HUES48 (cell line): Measurements from ENCODE around the gene NOS3.

ENCODE experiments used
- H3K27ac ChIP-seq: one replicate; pipeline ENCODE4 v1.7.0; 2013; ENCODE audit warnings: low read depth, low read length, inconsistent platforms
- H3K27me3 ChIP-seq: 2 replicates; pipeline ENCODE4 v1.6.1; 2013; ENCODE audit warnings: mild to moderate bottlenecking, low read length; ENCODE audit not compliant: control insufficient read depth, insufficient read depth
- H3K36me3 ChIP-seq: 2 replicates; pipeline ENCODE4 v1.6.1; 2013; ENCODE audit warnings: low read length; ENCODE audit not compliant: control insufficient read depth, insufficient read depth
- H3K4me1 ChIP-seq: 2 replicates; pipeline ENCODE4 v1.6.1; 2013; ENCODE audit warnings: mild to moderate bottlenecking, low read length; ENCODE audit not compliant: control insufficient read depth, insufficient read depth
- H3K4me3 ChIP-seq: 2 replicates; pipeline ENCODE4 v1.5.1; 2013; ENCODE audit warnings: mild to moderate bottlenecking, low read depth, low read length
- H3K9ac ChIP-seq: 2 replicates; pipeline ENCODE4 v1.6.1; 2013; ENCODE audit warnings: mild to moderate bottlenecking, low read depth, low read length, moderate library complexity
- H3K9me3 ChIP-seq: 2 replicates; pipeline ENCODE4 v1.6.1; 2013; ENCODE audit warnings: low read length; ENCODE audit not compliant: control insufficient read depth, insufficient read depth

NOS3 gene

GRCh38 chr7:150976529-150977381 lies 14.1 kb upstream of the NOS3 start:
- Histone ChIP-seq H3K9me3 (no peaks in the 10 kb centered on the region), H3K4me1 (peaks cover 42% of the 10 kb centered on the region), H3K27me3 (peaks cover 66% of the 10 kb centered on the region), H3K9ac (no peak overlapping the region), H3K4me3 (peak overlapping the region; percentile 52), H3K36me3 (no peaks in the 10 kb centered on the region), H3K27ac (no peak overlapping the region)

GRCh38 chr7:150977382-150978125 lies 13.3 kb upstream of the NOS3 start:
- no peaks in the 10 kb centered on the region for H3K36me3 ChIP-seq
- H3K4me3 ChIP-seq, result peak overlapping the region; percentile 52
- no peak overlapping the region for H3K27ac ChIP-seq
- H3K4me1 ChIP-seq, result peaks cover 42% of the 10 kb centered on the region
- H3K9ac ChIP-seq, result no peak overlapping the region
- no peaks in the 10 kb centered on the region for H3K9me3 ChIP-seq
- peaks cover 69% of the 10 kb centered on the region for H3K27me3 ChIP-seq

- no peaks in the 10 kb centered on the region for H3K36me3 ChIP-seq
- H3K27ac ChIP-seq, result peak within 1 kb of the TSS; percentile 4
- H3K4me1 ChIP-seq, result peaks cover 42% of the 10 kb centered on the region
- H3K4me3 ChIP-seq, result peak within 1 kb of the TSS; percentile 61
- H3K9me3 ChIP-seq, result no peaks in the 10 kb centered on the region
- H3K9ac ChIP-seq, result no peak within 1 kb of the TSS
- H3K27me3 ChIP-seq, result peaks cover 70% of the 10 kb centered on the region
These were observed 12.6 kb upstream of the NOS3 start, which contains the start of gene KCNH2 for GRCh38 chr7:150978126-150978789. Gene KCNH2 (minus strand): TSS chr7:150978321. CDS start chr7:150977913, 408 bp downstream.

- H3K36me3 ChIP-seq, result no peaks in the 10 kb centered on the region
- no peak overlapping the region for H3K9ac ChIP-seq
- H3K4me1 ChIP-seq, result peaks cover 39% of the 10 kb centered on the region
- peak overlapping the region; percentile 61 for H3K4me3 ChIP-seq
- peaks cover 63% of the 10 kb centered on the region for H3K27me3 ChIP-seq
- H3K27ac ChIP-seq, result no peak overlapping the region
- no peaks in the 10 kb centered on the region for H3K9me3 ChIP-seq
These were observed 11.0 kb upstream of the NOS3 start for GRCh38 chr7:150979713-150980390.

- H3K27me3 ChIP-seq, result peaks cover 56% of the 10 kb centered on the region
- peaks cover 33% of the 10 kb centered on the region for H3K4me1 ChIP-seq
These were observed 10.2 kb upstream of the NOS3 start for GRCh38 chr7:150980663-150981062.

GRCh38 chr7:150981644-150982043 lies 9.2 kb upstream of the NOS3 start:
- Histone ChIP-seq H3K9me3 (no peaks in the 10 kb centered on the region), H3K9ac (no peak overlapping the region), H3K4me3 (no peak overlapping the region), H3K27me3 (peaks cover 48% of the 10 kb centered on the region), H3K4me1 (peaks cover 25% of the 10 kb centered on the region), H3K36me3 (no peaks in the 10 kb centered on the region), H3K27ac (no peak overlapping the region)

More at GRCh38 chr7:150980663-150981062, 10.2 kb upstream of the NOS3 start:
- H3K9ac ChIP-seq, result no peak overlapping the region
- H3K36me3 ChIP-seq, result no peaks in the 10 kb centered on the region
- no peaks in the 10 kb centered on the region for H3K9me3 ChIP-seq
- no peak overlapping the region for H3K27ac ChIP-seq
- H3K4me3 ChIP-seq, result no peak overlapping the region

- Histone ChIP-seq H3K27ac (no peak overlapping the region), H3K4me3 (no peak overlapping the region), H3K36me3 (no peaks in the 10 kb centered on the region), H3K9ac (no peak overlapping the region), H3K4me1 (peaks cover 18% of the 10 kb centered on the region), H3K9me3 (no peaks in the 10 kb centered on the region), H3K27me3 (peaks cover 41% of the 10 kb centered on the region)
These were observed 8.5 kb upstream of the NOS3 start for GRCh38 chr7:150982351-150982750.

- no peaks in the 10 kb centered on the region for H3K9me3 ChIP-seq
- no peaks in the 10 kb centered on the region for H3K36me3 ChIP-seq
- H3K9ac ChIP-seq, result no peak overlapping the region
- peaks cover 18% of the 10 kb centered on the region for H3K4me1 ChIP-seq
- H3K4me3 ChIP-seq, result no peak overlapping the region
- no peak overlapping the region for H3K27ac ChIP-seq
- peaks cover 39% of the 10 kb centered on the region for H3K27me3 ChIP-seq
These were observed 6.9 kb upstream of the NOS3 start for GRCh38 chr7:150983893-150984368.

- no peaks in the 10 kb centered on the region for H3K9me3 ChIP-seq
- peaks cover 4% of the 10 kb centered on the region for H3K4me1 ChIP-seq
- no peaks in the 10 kb centered on the region for H3K36me3 ChIP-seq
- peaks cover 20% of the 10 kb centered on the region for H3K27me3 ChIP-seq
- no peak overlapping the region for H3K4me3 ChIP-seq
- no peak overlapping the region for H3K27ac ChIP-seq
- H3K9ac ChIP-seq, result no peak overlapping the region
These were observed 4.7 kb upstream of the NOS3 start for GRCh38 chr7:150986099-150986512.

- Histone ChIP-seq H3K27ac (no peak overlapping the region), H3K27me3 (peaks cover 16% of the 10 kb centered on the region), H3K9ac (no peak overlapping the region), H3K36me3 (no peaks in the 10 kb centered on the region), H3K9me3 (no peaks in the 10 kb centered on the region), H3K4me3 (no peak overlapping the region), H3K4me1 (peaks cover 4% of the 10 kb centered on the region; the same call in 1 of the 2 replicates)
These were observed 4.3 kb upstream of the NOS3 start for GRCh38 chr7:150986556-150986955.
